Measurements from ENCODE around the gene ZDHHC18.

GRCh38 chr1:26861889-26862378 is 35.4 kb downstream of the ZDHHC18 start:
- no peak for TF ChIP-seq JUN (IDR thresholded peaks at IDR 0.05; ENCODE audit: low read depth, low read length)
- TF ChIP-seq EZH2 (IDR thresholded peaks at IDR 0.05; ENCODE audit: low read depth, low read length, severe bottlenecking), result no peak
- no peak for TF ChIP-seq CTCF (IDR thresholded peaks at IDR 0.05; ENCODE audit: control extremely low read depth in 1 of 3, insufficient read depth in 1 of 3, low read depth in 1 of 3, low read length in 3 of 3)
- no peak for TF ChIP-seq GABPA (IDR thresholded peaks at IDR 0.05; ENCODE audit: borderline replicate concordance, insufficient read depth, low read length)
- TF ChIP-seq ATF3 (IDR thresholded peaks at IDR 0.05; ENCODE audit: insufficient read depth, low read depth, low read length), result no peak
- TF ChIP-seq RFX5 (IDR thresholded peaks at IDR 0.05; ENCODE audit: borderline replicate concordance, low read depth, low read length), result no peak
- no peak for TF ChIP-seq POLR2AphosphoS5 (IDR thresholded peaks at IDR 0.05; ENCODE audit: low read depth, low read length)
- TF ChIP-seq TBP (IDR thresholded peaks at IDR 0.05; ENCODE audit: low read depth, low read length), result no peak
- TF ChIP-seq MAX (IDR thresholded peaks at IDR 0.05), result no peak

All from H1 (cell line).